K562 (cell line): Measurements from ENCODE around the gene MPG. TPM values are rescaled to one million over a fixed set of nuclear protein-coding genes. Genes with fewer than 3 reads are reported as not detected.

Experiments used
- ARID2 ChIP-seq: fragments of 450-650 bp; IDR thresholded peaks from 2 replicates; pipeline ENCODE4 v1.6.1; 2017; ENCODE audit warnings: antibody characterized with exemption, mild to moderate bottlenecking
- CBX3 ChIP-seq, 2 experiments: IDR thresholded peaks; 1 replicate in 1 of 2; 2 replicates in 1 of 2; pipeline ENCODE4 v1.6.1; 2012; ENCODE audit warnings: inconsistent platforms in 2 of 2, low read length in 2 of 2, borderline replicate concordance in 1 of 2, control low read depth in 1 of 2
- CREB5 ChIP-seq: fragments of 250-450 bp; sonication (Bioruptor Pico); IDR thresholded peaks from 2 replicates; pipeline ENCODE4 v1.5.0; 2020; ENCODE audit warnings: mild to moderate bottlenecking
- CTBP1 ChIP-seq: fragments of 450-650 bp; IDR thresholded peaks from 2 replicates; pipeline ENCODE4 v1.6.1; 2016; ENCODE audit warnings: borderline replicate concordance
- ETV1 ChIP-seq: fragments of 450-650 bp; conservative IDR thresholded peaks from 2 replicates; pipeline ENCODE4 v1.6.1; 2016; ENCODE audit warnings: missing genetic modification characterization, control low read depth, low read depth, missing compliant biosample characterization
- FOXK2 ChIP-seq, 2 experiments: fragments of 450-650 bp; IDR thresholded peaks in 1 of 2; conservative IDR thresholded peaks in 1 of 2; 2 replicates each; pipeline ENCODE4 v1.6.1; 2016; ENCODE audit warnings: low read depth in 2 of 2, mild to moderate bottlenecking in 1 of 2
- HNRNPL ChIP-seq: fragments of 200-400 bp; formaldehyde crosslinking; IDR thresholded peaks from 2 replicates; pipeline ENCODE4 v1.6.1; 2017; ENCODE audit warnings: low read depth, mild to moderate bottlenecking, low read length
- PHB ChIP-seq: fragments of 250-450 bp; sonication (Bioruptor Pico); IDR thresholded peaks from 2 replicates; pipeline ENCODE4 v1.5.0; 2021
- RCOR1 ChIP-seq, 2 experiments: IDR thresholded peaks; 2 replicates each; pipeline ENCODE4 v1.6.1; 2012; ENCODE audit warnings: low read depth in 2 of 2, low read length in 2 of 2, borderline replicate concordance in 1 of 2, improper control_type of control experiment in 1 of 2
- TEAD1 ChIP-seq, 2 experiments: fragments of 450-650 bp in 1 of 2; sonication (generic) in 1 of 2; formaldehyde crosslinking; IDR thresholded peaks; 2 replicates each; pipeline versions ENCODE4 v1.4.0 to v1.8.0; 2020 to 2022; ENCODE audit warnings: mild to moderate bottlenecking in 2 of 2, missing genetic modification reagents in 1 of 2
- ZC3H8 ChIP-seq: fragments of 450-650 bp; IDR thresholded peaks from 2 replicates; pipeline ENCODE4 v1.6.1; 2017
- polyA plus RNA-seq, 8 experiments: library from polyadenylated mRNA; depleted of rRNA in 4 of 8; stranded (reverse) in 5 of 8; unstranded in 3 of 8; fragments of >200 nt; fragmentation: Nextera tagmentation in 2 of 8; fragmentation: Illumina TruSeq in 1 of 8; extraction: Ambion mirVana in 2 of 8; extraction: Trizol in 1 of 8; gene quantifications; 2 replicates each; pipeline versions ENCODE4 v1.2.1 to v1.2.3, GENCODE V29; 2011 to 2014; ENCODE audit warnings: inconsistent platforms in 1 of 8, missing spikeins in 1 of 8
- total RNA-seq, 7 experiments: library from RNA; depleted of rRNA in 6 of 7; stranded (reverse); fragments of >200 nt in 6 of 7; fragmentation: Illumina TruSeq in 2 of 7; extraction: Trizol in 2 of 7; gene quantifications; 2 replicates each; pipeline versions ENCODE4 v1.2.1 to v1.2.3, GENCODE V29; 2011 to 2021; ENCODE audit warnings: low replicate concordance in 1 of 7
- TF ChIP-seq, protein P1 (sequence below): sonication (generic); formaldehyde crosslinking; IDR thresholded peaks from 2 replicates; pipeline ENCODE4 v1.8.0; 2022; ENCODE audit warnings: mild to moderate bottlenecking, missing genetic modification reagents
- TF ChIP-seq, protein P2 (sequence below): sonication (generic); formaldehyde crosslinking; IDR thresholded peaks from 2 replicates; pipeline ENCODE4 v1.9.0; 2022; ENCODE audit warnings: mild to moderate bottlenecking, missing genetic modification reagents
- TF ChIP-seq, protein P3 (sequence below): fragments of 450-650 bp; IDR thresholded peaks from 2 replicates; pipeline ENCODE4 v1.6.1; 2017; ENCODE audit warnings: antibody characterized with exemption, mild to moderate bottlenecking
- TF ChIP-seq, protein P4 (sequence below): sonication (generic); formaldehyde crosslinking; IDR thresholded peaks from 2 replicates; pipeline ENCODE4 v1.5.0; 2020; ENCODE audit warnings: missing genetic modification reagents

MPG gene
- total and polyA plus RNA-seq, 9 of the 15 experiments (the other 6 are each of a cell fraction or from before 2014, with no cell fraction given), result 0.42 to 226 (median 36.2) TPM

DNA sequence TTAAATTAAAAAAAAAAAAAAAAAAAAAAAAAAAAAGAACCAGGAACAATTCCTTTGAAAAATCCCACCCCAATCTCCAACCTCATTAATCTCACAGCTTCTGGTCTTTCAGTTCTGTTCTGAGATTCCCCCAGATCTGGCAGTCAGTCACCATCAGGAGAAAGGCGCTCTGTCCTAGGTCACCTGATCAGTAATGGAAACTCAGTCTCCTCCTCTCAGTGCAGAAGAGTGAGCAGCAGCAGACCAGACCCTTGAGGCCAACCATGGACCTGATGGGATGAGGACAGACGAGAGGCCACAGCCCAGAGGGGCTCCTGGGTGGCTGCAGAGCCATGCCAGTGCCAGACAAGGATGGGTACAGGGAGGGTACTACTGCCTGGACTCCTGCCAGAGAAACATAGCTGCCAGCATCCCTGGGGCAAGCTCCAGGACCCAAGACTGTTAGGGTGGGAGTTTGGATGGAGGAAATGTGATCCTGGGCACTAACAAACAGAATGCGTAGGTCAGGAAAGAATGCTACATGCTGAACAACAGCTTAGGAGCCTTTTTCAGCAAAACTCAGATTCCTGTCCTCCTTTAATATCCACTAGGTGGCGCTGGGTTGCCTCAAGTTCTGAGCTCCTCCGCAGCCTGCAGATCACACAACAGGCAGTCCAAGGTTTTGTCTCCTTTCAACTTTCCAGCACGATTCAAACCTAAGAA lies 28.7 kb downstream of the MPG start (continued):
- TF ChIP-seq, protein P1, sequence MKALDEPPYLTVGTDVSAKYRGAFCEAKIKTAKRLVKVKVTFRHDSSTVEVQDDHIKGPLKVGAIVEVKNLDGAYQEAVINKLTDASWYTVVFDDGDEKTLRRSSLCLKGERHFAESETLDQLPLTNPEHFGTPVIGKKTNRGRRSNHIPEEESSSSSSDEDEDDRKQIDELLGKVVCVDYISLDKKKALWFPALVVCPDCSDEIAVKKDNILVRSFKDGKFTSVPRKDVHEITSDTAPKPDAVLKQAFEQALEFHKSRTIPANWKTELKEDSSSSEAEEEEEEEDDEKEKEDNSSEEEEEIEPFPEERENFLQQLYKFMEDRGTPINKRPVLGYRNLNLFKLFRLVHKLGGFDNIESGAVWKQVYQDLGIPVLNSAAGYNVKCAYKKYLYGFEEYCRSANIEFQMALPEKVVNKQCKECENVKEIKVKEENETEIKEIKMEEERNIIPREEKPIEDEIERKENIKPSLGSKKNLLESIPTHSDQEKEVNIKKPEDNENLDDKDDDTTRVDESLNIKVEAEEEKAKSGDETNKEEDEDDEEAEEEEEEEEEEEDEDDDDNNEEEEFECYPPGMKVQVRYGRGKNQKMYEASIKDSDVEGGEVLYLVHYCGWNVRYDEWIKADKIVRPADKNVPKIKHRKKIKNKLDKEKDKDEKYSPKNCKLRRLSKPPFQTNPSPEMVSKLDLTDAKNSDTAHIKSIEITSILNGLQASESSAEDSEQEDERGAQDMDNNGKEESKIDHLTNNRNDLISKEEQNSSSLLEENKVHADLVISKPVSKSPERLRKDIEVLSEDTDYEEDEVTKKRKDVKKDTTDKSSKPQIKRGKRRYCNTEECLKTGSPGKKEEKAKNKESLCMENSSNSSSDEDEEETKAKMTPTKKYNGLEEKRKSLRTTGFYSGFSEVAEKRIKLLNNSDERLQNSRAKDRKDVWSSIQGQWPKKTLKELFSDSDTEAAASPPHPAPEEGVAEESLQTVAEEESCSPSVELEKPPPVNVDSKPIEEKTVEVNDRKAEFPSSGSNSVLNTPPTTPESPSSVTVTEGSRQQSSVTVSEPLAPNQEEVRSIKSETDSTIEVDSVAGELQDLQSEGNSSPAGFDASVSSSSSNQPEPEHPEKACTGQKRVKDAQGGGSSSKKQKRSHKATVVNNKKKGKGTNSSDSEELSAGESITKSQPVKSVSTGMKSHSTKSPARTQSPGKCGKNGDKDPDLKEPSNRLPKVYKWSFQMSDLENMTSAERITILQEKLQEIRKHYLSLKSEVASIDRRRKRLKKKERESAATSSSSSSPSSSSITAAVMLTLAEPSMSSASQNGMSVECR, result 0 out of 2 replicates have a peak, but pooled peaks have one; percentile 47
- TF ChIP-seq PHB (CRISPR knock-in tag) (no peak), RCOR1 (IDR thresholded peaks at IDR 0.05; ENCODE audit: borderline replicate concordance in 1 of 2, low read depth in 2 of 2, low read length in 2 of 2) (peak in 1 of 2 experiments; percentile 21; a peak in 1 of 4 replicates), ARID2 (peak; percentile 28; the same call in 1 of the 2 replicates), ZC3H8 (no peak), ETV1 (tag) (no peak), TEAD1 (CRISPR knock-in tag; IDR thresholded peaks at IDR 0.05) (peak in 1 of 2 experiments; percentile 78; a peak in 1 of 4 replicates), CREB5 (0 out of 2 replicates have a peak, but pooled peaks have one; percentile 13), CTBP1 (peak; percentile 48; the same call in 1 of the 2 replicates), CBX3 (IDR thresholded peaks at IDR 0.05; ENCODE audit: borderline replicate concordance in 1 of 2, low read length in 2 of 2) (0 out of 3 replicates have a peak, but pooled peaks of 1 of the 2 experiments have one; percentile 16), FOXK2 (conservative IDR thresholded peaks at IDR 0.05 in 1 of 2, IDR thresholded peaks at IDR 0.05 in 1 of 2; ENCODE audit: low read depth in 2 of 2) (peak; percentile 14 to 38; a peak in 1 of 4 replicates), HNRNPL (no peak)
- TF ChIP-seq, protein P2, sequence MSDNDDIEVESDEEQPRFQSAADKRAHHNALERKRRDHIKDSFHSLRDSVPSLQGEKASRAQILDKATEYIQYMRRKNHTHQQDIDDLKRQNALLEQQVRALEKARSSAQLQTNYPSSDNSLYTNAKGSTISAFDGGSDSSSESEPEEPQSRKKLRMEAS, result peak; percentile 41; the same call in 1 of the 2 replicates
- TF ChIP-seq, protein P3, sequence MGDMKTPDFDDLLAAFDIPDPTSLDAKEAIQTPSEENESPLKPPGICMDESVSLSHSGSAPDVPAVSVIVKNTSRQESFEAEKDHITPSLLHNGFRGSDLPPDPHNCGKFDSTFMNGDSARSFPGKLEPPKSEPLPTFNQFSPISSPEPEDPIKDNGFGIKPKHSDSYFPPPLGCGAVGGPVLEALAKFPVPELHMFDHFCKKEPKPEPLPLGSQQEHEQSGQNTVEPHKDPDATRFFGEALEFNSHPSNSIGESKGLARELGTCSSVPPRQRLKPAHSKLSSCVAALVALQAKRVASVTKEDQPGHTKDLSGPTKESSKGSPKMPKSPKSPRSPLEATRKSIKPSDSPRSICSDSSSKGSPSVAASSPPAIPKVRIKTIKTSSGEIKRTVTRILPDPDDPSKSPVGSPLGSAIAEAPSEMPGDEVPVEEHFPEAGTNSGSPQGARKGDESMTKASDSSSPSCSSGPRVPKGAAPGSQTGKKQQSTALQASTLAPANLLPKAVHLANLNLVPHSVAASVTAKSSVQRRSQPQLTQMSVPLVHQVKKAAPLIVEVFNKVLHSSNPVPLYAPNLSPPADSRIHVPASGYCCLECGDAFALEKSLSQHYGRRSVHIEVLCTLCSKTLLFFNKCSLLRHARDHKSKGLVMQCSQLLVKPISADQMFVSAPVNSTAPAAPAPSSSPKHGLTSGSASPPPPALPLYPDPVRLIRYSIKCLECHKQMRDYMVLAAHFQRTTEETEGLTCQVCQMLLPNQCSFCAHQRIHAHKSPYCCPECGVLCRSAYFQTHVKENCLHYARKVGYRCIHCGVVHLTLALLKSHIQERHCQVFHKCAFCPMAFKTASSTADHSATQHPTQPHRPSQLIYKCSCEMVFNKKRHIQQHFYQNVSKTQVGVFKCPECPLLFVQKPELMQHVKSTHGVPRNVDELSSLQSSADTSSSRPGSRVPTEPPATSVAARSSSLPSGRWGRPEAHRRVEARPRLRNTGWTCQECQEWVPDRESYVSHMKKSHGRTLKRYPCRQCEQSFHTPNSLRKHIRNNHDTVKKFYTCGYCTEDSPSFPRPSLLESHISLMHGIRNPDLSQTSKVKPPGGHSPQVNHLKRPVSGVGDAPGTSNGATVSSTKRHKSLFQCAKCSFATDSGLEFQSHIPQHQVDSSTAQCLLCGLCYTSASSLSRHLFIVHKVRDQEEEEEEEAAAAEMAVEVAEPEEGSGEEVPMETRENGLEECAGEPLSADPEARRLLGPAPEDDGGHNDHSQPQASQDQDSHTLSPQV, result peak; percentile 90
- TF ChIP-seq, protein P4, sequence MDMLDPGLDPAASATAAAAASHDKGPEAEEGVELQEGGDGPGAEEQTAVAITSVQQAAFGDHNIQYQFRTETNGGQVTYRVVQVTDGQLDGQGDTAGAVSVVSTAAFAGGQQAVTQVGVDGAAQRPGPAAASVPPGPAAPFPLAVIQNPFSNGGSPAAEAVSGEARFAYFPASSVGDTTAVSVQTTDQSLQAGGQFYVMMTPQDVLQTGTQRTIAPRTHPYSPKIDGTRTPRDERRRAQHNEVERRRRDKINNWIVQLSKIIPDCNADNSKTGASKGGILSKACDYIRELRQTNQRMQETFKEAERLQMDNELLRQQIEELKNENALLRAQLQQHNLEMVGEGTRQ (CRISPR knock-in tag), result peak; percentile 41
